Epithelial cell of proximal tubule (primary cell): Measurements from ENCODE around the gene PLEKHG4B. TPM values are rescaled to one million over a fixed set of nuclear protein-coding genes. Genes with fewer than 3 reads are reported as not detected.
A peak's percentile ranks its signal among the peaks of the same experiment; 100 is the strongest.
"Not testable (repeated sequence)": the region's sequence is repeated elsewhere in the genome, so short reads cannot be mapped to it uniquely, and the experiment has no call there.

Experiments
- DNase-seq: peaks from one replicate; pipeline ENCODE4 v3.0.0-alpha.2; 2011; ENCODE audit warnings: low read depth
- H3K4me3 ChIP-seq: 2 replicates; pipeline ENCODE4 v1.5.1; 2011; ENCODE audit warnings: low read depth, mild to moderate bottlenecking, low read length
- CTCF ChIP-seq: conservative IDR thresholded peaks from 2 replicates; pipeline ENCODE4 v1.5.1; 2012; ENCODE audit warnings: low read depth, mild to moderate bottlenecking, low read length
- total RNA-seq: library from RNA; depleted of rRNA; stranded (reverse); fragments of >200 nt; gene quantifications from 2 replicates; pipeline ENCODE4 v1.2.3, GENCODE V29; 2015

PLEKHG4B gene
- 3.5 and 4.3 TPM in 2 replicates for total RNA-seq

GRCh38 chr5:91556-92263 lies at the start of gene PLEKHG4B:
PLEKHG4B (plus strand) TSS chr5:92168; CDS start chr5:92232, 64 bp downstream.
- DNase-seq: no peak
- TF ChIP-seq CTCF: no peak
- H3K4me3 ChIP-seq: no peak within 1 kb of the TSS

- peak; percentile 61 for TF ChIP-seq CTCF
- DNase-seq: no peak
- no peak overlapping the region for H3K4me3 ChIP-seq
Observed at GRCh38 chr5:42250-42649, 49.7 kb upstream of the PLEKHG4B start.

- H3K4me3 ChIP-seq: no peak overlapping the region
- TF ChIP-seq CTCF: no peak
- no peak for DNase-seq
Observed at GRCh38 chr5:48192-48591, 43.8 kb upstream of the PLEKHG4B start.

GRCh38 chr5:49530-49929 lies 42.4 kb upstream of the PLEKHG4B start:
- not testable (repeated sequence) for DNase-seq, H3K4me3 ChIP-seq

GRCh38 chr5:49953-50544 lies 41.9 kb upstream of the PLEKHG4B start:
- no peak for DNase-seq
- no peak for TF ChIP-seq CTCF

GRCh38 chr5:50724-51499 lies 41.1 kb upstream of the PLEKHG4B start:
- no peak for DNase-seq
- no peak for TF ChIP-seq CTCF
- H3K4me3 ChIP-seq: no peak overlapping the region

More at GRCh38 chr5:49953-50544, 41.9 kb upstream of the PLEKHG4B start:
- no peak overlapping the region for H3K4me3 ChIP-seq

- DNase-seq: no peak
- no peak overlapping the region for H3K4me3 ChIP-seq
- TF ChIP-seq CTCF: no peak
Observed at GRCh38 chr5:51500-51823, 40.5 kb upstream of the PLEKHG4B start.
